Glutamatergic neuron (in vitro differentiated cells): ENCODE data around the gene ZNF511. TPM values are rescaled to one million over a fixed set of nuclear protein-coding genes. Genes with fewer than 3 reads are reported as not detected.

Experiments
- DNase-seq: peaks from one replicate; pipeline ENCODE4 v3.0.0; 2022
- H3K27ac Mint-ChIP-seq: one replicate; pipeline ENCODE4 v1.8.0; 2020; ENCODE audit warnings: mild to moderate bottlenecking, mixed read lengths, inconsistent platforms; ENCODE audit not compliant: unreplicated experiment
- H3K27me3 Mint-ChIP-seq: one replicate; pipeline ENCODE4 v1.8.0; 2020; ENCODE audit warnings: mild to moderate bottlenecking, moderate library complexity, mixed read lengths, inconsistent platforms; ENCODE audit not compliant: unreplicated experiment
- H3K36me3 Mint-ChIP-seq: one replicate; pipeline ENCODE4 v1.8.0; 2020; ENCODE audit warnings: mild to moderate bottlenecking, mixed read lengths, inconsistent platforms; ENCODE audit not compliant: unreplicated experiment
- H3K4me1 Mint-ChIP-seq: one replicate; pipeline ENCODE4 v1.8.0; 2020; ENCODE audit warnings: mild to moderate bottlenecking, low read depth, mixed read lengths, inconsistent platforms; ENCODE audit not compliant: unreplicated experiment
- H3K4me3 Mint-ChIP-seq: one replicate; pipeline ENCODE4 v1.8.0; 2020; ENCODE audit warnings: mild to moderate bottlenecking, mixed read lengths, inconsistent platforms; ENCODE audit not compliant: unreplicated experiment
- H3K9me3 Mint-ChIP-seq: one replicate; pipeline ENCODE4 v1.8.0; 2020; ENCODE audit warnings: mild to moderate bottlenecking, moderate library complexity, mixed read lengths, inconsistent platforms; ENCODE audit not compliant: unreplicated experiment
- CTCF ChIP-seq: fragments of 200-600 bp; sonication (generic); IDR thresholded peaks from one replicate; pipeline ENCODE4 v1.5.0; 2021; ENCODE audit not compliant: partially characterized antibody, unreplicated experiment
- total RNA-seq: library from RNA; stranded (reverse); fragmentation: NEBNext Ultra II Directional; extraction: Animal tissue kit (Norgen Biotek cat#: 25700); gene quantifications from one replicate; pipeline ENCODE4 v1.2.1, GENCODE V29; 2021; ENCODE audit not compliant: unreplicated experiment

ZNF511 gene
- total RNA-seq, 1 donor from 2014 or later = 24.6 TPM

- DNase-seq = no peak
- Mint-ChIP-seq H3K4me3 (no peak overlapping the region), H3K36me3 (no peaks in the 10 kb centered on the region), H3K9me3 (no peaks in the 10 kb centered on the region), H3K27ac (no peak overlapping the region), H3K4me1 (peaks cover 4% of the 10 kb centered on the region), H3K27me3 (no peaks in the 10 kb centered on the region)
- TF ChIP-seq CTCF = no peak
Observed at GRCh38 chr10:133273534-133274143, 35.1 kb upstream of the ZNF511 start.

GRCh38 chr10:133274751-133275683, 33.7 kb upstream of the ZNF511 start:
- H3K4me3 Mint-ChIP-seq = no peak overlapping the region
- no peaks in the 10 kb centered on the region for H3K36me3 Mint-ChIP-seq
- no peak overlapping the region for H3K27ac Mint-ChIP-seq
- no peak for DNase-seq
- no peaks in the 10 kb centered on the region for H3K9me3 Mint-ChIP-seq
- peaks cover 2% of the 10 kb centered on the region for H3K27me3 Mint-ChIP-seq
- H3K4me1 Mint-ChIP-seq = peaks cover 6% of the 10 kb centered on the region
- no peak for TF ChIP-seq CTCF

- no peak for TF ChIP-seq CTCF
- DNase-seq = no peak
- Mint-ChIP-seq H3K9me3 (no peaks in the 10 kb centered on the region), H3K4me3 (no peak overlapping the region), H3K27ac (no peak overlapping the region), H3K4me1 (peaks cover 6% of the 10 kb centered on the region), H3K36me3 (no peaks in the 10 kb centered on the region), H3K27me3 (peaks cover 2% of the 10 kb centered on the region)
Observed at GRCh38 chr10:133275684-133276092, 33.0 kb upstream of the ZNF511 start.

GRCh38 chr10:133276100-133276434, 32.6 kb upstream of the ZNF511 start:
- H3K4me3 Mint-ChIP-seq = no peak overlapping the region

More at GRCh38 chr10:133276100-133276434, 32.6 kb upstream of the ZNF511 start:
- H3K27me3 Mint-ChIP-seq = peaks cover 2% of the 10 kb centered on the region
- no peaks in the 10 kb centered on the region for H3K9me3 Mint-ChIP-seq
- DNase-seq = no peak
- TF ChIP-seq CTCF = no peak
- H3K4me1 Mint-ChIP-seq = peaks cover 6% of the 10 kb centered on the region
- no peak overlapping the region for H3K27ac Mint-ChIP-seq
- no peaks in the 10 kb centered on the region for H3K36me3 Mint-ChIP-seq
